ENCODE results near the gene JARID2.

GRCh38 chr6:15392182-15392581, 146.3 kb downstream of the JARID2 start:
- no peak for TF ChIP-seq EZH2phosphoT487 (IDR thresholded peaks at IDR 0.05; ENCODE audit: borderline replicate concordance)
- no peak for TF ChIP-seq CTCF (IDR thresholded peaks at IDR 0.05 in 2 of 3, conservative IDR thresholded peaks at IDR 0.05 in 1 of 3; ENCODE audit: borderline replicate concordance in 1 of 3, insufficient read depth in 1 of 3, low read depth in 2 of 3, low read length in 2 of 3)
- TF ChIP-seq SP1 (IDR thresholded peaks at IDR 0.05; ENCODE audit: low read depth): no peak
- no peak for TF ChIP-seq CEBPB (IDR thresholded peaks at IDR 0.05; ENCODE audit: low read depth)
